GM12878 (cell line): ENCODE measurements around the gene NLGN1.

ENCODE experiments used
- CREB1 ChIP-seq: IDR thresholded peaks from 2 replicates; pipeline ENCODE4 v1.6.1; 2012; ENCODE audit warnings: low read depth, mild to moderate bottlenecking, inconsistent platforms
- IKZF1 ChIP-seq: fragments of 450-650 bp; conservative IDR thresholded peaks from 2 replicates; pipeline ENCODE4 v1.6.1; 2017; ENCODE audit warnings: antibody characterized with exemption, mild to moderate bottlenecking
- POLR2A ChIP-seq: IDR thresholded peaks from 2 replicates; pipeline ENCODE4 v1.6.1; 2011; ENCODE audit warnings: low read depth, mild to moderate bottlenecking, low read length
- POLR2AphosphoS5 ChIP-seq: IDR thresholded peaks from 2 replicates; pipeline ENCODE4 v1.6.1; 2011; ENCODE audit warnings: mild to moderate bottlenecking, low read length, inconsistent platforms
- RELA ChIP-seq: fragments of 450-650 bp; IDR thresholded peaks from 2 replicates; pipeline ENCODE4 v1.8.0; 2014; ENCODE audit warnings: borderline replicate concordance; ENCODE audit not compliant: partially characterized antibody
- TCF3 ChIP-seq: IDR thresholded peaks from 2 replicates; pipeline ENCODE4 v1.6.1; 2012; ENCODE audit warnings: low read depth, mild to moderate bottlenecking, low read length, borderline replicate concordance; ENCODE audit not compliant: insufficient read depth
- YY1 ChIP-seq: IDR thresholded peaks from 2 replicates; pipeline ENCODE4 v1.6.1; 2011; ENCODE audit warnings: low read depth, mild to moderate bottlenecking, low read length
- TF ChIP-seq, protein P1 (sequence below), 3 experiments: IDR thresholded peaks in 2 of 3; conservative IDR thresholded peaks in 1 of 3; 2 replicates each; pipeline ENCODE4 v1.5.1; 2011; ENCODE audit warnings: low read depth in 3 of 3, low read length in 3 of 3, mild to moderate bottlenecking in 3 of 3, control low read depth in 2 of 3, moderate library complexity in 2 of 3, inconsistent platforms in 1 of 3, mixed read lengths in 1 of 3; ENCODE audit not compliant: control insufficient read depth in 2 of 3, insufficient read depth in 1 of 3; ENCODE audit errors: extremely low read depth in 1 of 3
- TF ChIP-seq, protein P2 (sequence below): fragments of 150-350 bp; IDR thresholded peaks from 2 replicates; pipeline ENCODE4 v1.6.1; 2016; ENCODE audit warnings: low read depth, low read length
- TF ChIP-seq, protein P3 (sequence below): fragments of 450-650 bp; IDR thresholded peaks from 2 replicates; pipeline ENCODE4 v1.6.1; 2016; ENCODE audit warnings: mild to moderate bottlenecking, moderate library complexity, borderline replicate concordance

DNA sequence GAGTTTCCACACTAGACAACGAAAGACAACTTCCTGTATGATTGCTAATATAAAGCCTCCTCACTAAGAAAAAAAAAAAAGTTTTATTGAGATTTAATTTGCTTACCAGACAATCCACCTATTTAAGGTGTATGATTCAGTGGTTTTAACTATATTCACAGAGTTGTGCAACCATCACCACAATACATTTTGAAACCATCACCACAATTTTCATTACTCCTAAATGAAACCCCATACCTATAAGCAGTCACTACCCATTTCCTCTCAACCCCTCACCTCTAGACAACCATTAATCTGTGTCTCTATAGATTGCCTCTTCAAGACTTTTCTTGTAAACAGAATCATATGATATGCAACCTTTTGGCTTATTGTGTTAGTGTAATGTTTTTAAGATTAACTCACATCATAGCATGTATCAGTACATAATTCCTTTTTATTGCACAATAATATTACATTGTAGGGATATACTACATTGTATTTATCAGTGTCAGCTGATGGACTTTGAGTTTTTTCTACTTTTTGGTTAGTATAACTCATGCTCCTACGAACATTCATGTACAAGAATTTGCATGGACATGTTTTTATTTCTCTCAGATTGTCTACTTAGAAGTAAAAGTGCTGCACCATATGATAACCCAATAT lies 339.7 kb downstream of the NLGN1 start:
- TF ChIP-seq, protein P1, sequence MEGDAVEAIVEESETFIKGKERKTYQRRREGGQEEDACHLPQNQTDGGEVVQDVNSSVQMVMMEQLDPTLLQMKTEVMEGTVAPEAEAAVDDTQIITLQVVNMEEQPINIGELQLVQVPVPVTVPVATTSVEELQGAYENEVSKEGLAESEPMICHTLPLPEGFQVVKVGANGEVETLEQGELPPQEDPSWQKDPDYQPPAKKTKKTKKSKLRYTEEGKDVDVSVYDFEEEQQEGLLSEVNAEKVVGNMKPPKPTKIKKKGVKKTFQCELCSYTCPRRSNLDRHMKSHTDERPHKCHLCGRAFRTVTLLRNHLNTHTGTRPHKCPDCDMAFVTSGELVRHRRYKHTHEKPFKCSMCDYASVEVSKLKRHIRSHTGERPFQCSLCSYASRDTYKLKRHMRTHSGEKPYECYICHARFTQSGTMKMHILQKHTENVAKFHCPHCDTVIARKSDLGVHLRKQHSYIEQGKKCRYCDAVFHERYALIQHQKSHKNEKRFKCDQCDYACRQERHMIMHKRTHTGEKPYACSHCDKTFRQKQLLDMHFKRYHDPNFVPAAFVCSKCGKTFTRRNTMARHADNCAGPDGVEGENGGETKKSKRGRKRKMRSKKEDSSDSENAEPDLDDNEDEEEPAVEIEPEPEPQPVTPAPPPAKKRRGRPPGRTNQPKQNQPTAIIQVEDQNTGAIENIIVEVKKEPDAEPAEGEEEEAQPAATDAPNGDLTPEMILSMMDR (IDR thresholded peaks at IDR 0.05 in 2 of 3, conservative IDR thresholded peaks at IDR 0.05 in 1 of 3; ENCODE audit: control insufficient read depth in 2 of 3, extremely low read depth in 1 of 3, insufficient read depth in 1 of 3, low read depth in 3 of 3, low read length in 3 of 3) = no peak
- TF ChIP-seq POLR2A = no peak
- TF ChIP-seq TCF3 = no peak
- no peak for TF ChIP-seq RELA
- TF ChIP-seq, protein P2, sequence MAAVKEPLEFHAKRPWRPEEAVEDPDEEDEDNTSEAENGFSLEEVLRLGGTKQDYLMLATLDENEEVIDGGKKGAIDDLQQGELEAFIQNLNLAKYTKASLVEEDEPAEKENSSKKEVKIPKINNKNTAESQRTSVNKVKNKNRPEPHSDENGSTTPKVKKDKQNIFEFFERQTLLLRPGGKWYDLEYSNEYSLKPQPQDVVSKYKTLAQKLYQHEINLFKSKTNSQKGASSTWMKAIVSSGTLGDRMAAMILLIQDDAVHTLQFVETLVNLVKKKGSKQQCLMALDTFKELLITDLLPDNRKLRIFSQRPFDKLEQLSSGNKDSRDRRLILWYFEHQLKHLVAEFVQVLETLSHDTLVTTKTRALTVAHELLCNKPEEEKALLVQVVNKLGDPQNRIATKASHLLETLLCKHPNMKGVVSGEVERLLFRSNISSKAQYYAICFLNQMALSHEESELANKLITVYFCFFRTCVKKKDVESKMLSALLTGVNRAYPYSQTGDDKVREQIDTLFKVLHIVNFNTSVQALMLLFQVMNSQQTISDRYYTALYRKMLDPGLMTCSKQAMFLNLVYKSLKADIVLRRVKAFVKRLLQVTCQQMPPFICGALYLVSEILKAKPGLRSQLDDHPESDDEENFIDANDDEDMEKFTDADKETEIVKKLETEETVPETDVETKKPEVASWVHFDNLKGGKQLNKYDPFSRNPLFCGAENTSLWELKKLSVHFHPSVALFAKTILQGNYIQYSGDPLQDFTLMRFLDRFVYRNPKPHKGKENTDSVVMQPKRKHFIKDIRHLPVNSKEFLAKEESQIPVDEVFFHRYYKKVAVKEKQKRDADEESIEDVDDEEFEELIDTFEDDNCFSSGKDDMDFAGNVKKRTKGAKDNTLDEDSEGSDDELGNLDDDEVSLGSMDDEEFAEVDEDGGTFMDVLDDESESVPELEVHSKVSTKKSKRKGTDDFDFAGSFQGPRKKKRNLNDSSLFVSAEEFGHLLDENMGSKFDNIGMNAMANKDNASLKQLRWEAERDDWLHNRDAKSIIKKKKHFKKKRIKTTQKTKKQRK = no peak
- TF ChIP-seq, protein P3, sequence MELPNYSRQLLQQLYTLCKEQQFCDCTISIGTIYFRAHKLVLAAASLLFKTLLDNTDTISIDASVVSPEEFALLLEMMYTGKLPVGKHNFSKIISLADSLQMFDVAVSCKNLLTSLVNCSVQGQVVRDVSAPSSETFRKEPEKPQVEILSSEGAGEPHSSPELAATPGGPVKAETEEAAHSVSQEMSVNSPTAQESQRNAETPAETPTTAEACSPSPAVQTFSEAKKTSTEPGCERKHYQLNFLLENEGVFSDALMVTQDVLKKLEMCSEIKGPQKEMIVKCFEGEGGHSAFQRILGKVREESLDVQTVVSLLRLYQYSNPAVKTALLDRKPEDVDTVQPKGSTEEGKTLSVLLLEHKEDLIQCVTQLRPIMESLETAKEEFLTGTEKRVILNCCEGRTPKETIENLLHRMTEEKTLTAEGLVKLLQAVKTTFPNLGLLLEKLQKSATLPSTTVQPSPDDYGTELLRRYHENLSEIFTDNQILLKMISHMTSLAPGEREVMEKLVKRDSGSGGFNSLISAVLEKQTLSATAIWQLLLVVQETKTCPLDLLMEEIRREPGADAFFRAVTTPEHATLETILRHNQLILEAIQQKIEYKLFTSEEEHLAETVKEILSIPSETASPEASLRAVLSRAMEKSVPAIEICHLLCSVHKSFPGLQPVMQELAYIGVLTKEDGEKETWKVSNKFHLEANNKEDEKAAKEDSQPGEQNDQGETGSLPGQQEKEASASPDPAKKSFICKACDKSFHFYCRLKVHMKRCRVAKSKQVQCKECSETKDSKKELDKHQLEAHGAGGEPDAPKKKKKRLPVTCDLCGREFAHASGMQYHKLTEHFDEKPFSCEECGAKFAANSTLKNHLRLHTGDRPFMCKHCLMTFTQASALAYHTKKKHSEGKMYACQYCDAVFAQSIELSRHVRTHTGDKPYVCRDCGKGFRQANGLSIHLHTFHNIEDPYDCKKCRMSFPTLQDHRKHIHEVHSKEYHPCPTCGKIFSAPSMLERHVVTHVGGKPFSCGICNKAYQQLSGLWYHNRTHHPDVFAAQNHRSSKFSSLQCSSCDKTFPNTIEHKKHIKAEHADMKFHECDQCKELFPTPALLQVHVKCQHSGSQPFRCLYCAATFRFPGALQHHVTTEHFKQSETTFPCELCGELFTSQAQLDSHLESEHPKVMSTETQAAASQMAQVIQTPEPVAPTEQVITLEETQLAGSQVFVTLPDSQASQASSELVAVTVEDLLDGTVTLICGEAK = no peak
- no peak for TF ChIP-seq POLR2AphosphoS5
- no peak for TF ChIP-seq CREB1
- no peak for TF ChIP-seq YY1
- no peak for TF ChIP-seq IKZF1
